Stimulated activated CD4-positive, alpha-beta T cell treated with anti-CD3 and anti-CD28 coated beads, Interleukin-1b, Interleukin-23, amount 100 ng/mL, for 24 hours (primary cell): Measurements from ENCODE around the gene PPP3CA.
"Not testable (repeated sequence)": the region's sequence is repeated elsewhere in the genome, so short reads cannot be mapped to it uniquely, and the experiment has no call there.

Experiments used
- DNase-seq, 4 experiments: peaks; one replicate each; pipeline ENCODE4 v3.0.0-alpha.2; 2020; ENCODE audit warnings: low read depth in 4 of 4, low spot score in 1 of 4

Gene PPP3CA

DNA sequence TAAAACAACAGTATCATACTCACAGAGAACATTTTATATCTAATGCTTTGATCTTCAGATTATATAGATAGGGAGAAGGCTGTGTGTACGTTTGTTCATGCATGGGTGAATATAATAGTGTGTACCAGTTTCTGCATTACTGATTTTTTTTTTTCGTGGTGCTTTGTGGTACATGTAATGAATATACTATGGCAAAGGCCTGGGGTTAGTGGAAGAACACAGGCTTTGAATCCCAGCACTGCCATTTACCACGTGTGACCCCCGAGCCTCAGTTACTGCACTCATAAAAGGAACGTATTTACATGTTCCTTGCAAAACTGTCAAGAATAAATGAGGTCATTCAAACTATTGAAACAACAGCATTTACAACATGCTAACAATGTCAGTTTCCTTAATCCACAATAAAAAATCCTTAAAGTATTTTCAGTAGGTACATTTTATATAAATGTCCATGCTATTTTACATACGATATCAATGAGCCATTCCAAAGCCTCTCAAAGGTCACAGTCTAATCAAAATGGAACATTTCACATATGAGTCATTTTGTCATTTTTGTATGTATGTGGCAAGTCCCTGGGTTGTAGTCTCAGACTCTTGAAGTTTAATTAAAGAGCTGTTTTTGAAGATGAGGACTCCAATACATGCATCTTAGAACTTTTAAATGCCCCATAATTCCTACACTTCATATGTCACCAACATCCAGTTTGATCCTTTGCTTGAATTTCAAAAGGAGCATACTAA lies 242.8 kb downstream of the PPP3CA start:
- no peak for DNase-seq

DNA sequence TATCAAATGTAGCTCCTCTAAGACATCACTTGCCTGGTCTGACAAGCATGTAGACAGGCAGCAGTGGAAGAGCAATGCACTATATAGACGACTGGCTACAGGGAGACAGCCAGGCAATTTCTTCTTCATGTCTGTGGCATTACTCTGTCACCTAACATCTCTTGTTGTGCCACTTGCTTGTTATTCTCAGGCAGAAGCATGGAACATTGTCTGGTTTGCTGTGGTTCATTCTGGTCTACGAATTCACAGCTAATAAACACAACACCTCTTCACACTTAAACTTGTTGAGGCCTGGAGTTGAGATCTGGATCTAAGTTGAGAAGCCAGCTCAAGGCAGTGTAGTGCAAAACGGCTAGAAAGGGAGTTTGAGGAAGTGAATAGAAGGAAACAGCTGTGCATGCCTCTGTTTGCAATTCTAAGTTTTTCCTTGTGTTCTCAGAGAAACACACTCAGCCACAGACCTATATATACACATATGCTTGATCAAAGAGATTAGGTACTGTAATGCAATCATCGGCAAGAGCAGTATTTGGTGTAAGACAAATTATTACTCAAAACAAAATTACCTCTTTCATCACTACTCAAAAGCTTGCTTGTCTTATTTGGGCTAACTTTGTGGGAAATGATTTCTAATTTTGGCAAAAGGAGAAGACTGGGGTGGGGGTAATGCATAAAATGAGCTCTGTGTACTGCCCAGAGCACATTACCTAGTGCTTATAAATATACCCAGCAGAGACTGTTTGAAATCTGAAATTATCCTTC lies 243.8 kb downstream of the PPP3CA start:
- no peak for DNase-seq

DNA sequence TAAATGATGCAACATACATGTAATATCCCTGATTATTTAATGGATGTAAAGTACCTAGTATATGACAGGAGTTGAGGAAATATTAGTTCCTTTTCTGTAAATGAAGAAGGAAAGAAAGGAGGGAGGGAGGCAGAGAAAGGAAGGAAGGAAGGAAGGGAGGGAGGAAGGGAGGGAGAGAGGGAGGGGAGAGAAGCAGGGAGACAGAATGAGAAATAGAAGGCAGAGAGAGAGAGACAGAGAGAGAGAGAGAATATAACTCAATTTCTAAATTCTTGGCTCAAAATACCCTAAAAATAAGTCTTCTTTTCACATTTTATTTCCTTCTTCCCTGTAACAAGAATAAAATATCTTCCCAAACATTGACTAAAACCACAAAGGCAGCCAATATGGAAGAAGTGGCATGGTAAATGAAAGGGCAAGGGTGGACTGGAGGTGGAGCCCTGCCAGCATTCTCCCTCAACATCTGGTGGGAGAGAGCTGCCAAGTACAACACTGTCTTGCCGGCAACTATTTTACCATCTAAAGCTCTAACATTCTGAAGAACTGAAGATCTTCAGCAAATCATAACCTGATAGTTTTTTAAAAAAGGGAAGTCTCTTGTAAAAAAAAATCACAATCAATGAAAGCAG lies 245.1 kb downstream of the PPP3CA start:
- DNase-seq, result no peak

DNA sequence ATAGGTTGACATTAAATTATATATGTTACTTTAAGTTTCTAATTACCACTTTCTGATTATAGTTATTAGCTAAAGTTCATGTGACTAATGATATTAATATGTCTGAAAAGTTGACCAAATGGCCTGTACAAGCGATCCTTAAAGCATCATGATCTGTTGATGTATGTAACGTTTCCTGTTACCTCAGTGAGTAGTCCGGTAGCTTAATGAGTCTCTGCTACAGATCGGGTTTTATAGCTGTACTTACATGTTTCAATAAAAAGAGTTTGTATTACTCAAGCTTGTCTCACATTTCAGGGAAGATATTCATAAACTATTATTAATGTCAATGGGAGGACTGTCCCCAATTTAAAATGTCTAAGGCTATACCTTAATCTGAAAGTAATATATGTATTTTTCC lies 246.3 kb downstream of the PPP3CA start:
- no peak for DNase-seq

DNA sequence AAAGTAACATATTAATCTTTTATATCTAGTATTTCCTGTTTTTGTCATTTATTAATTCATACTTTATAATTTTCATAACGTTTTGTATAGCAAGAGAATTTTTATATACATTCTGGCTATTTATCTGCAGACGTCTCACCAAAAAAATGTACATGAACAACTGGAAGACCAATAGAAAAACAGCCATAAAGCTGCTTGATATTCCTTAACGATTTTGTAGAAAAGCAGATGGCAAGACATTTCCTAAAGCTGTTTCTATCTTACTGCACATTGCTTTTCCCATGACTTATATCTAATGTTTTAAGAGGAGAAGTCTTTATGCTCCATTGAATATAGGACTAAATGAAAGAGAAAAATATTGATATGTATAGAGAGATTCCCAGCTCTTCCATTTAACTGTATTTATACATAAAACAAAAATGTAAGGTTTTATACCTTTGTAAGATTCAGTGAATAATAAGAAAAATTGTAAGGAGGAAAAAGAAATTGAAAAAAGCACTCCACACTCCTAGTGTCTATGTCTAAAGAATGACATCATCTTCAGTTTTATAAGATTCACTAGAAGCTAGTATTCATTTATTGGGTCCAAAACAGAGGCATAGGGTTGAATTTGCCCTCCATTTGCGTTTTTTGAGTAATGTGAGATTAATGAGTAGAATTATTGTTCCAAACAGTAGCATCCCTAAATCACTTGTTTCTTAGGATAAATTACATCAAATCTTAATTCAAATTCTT lies 248.5 kb downstream of the PPP3CA start:
- no peak for DNase-seq

DNA sequence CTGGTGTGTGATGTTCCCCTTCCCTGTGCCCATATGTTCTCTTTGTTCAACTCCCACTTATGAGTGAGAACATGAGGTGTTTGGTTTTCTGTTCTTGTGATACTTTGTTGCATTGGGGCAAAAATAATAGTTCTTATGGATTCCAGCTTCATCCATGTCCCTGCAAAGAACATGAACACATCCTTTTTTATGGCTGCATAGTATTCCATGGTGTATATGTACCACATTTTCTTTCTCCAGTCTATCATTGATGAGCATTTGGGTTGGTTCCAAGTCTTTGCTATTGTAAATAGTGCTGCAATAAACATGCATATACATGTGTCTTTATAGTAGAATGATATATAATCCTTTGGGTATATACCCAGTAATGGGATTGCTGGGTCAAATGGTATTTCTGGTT lies 254.7 kb downstream of the PPP3CA start:
- DNase-seq, result not testable (repeated sequence)

DNA sequence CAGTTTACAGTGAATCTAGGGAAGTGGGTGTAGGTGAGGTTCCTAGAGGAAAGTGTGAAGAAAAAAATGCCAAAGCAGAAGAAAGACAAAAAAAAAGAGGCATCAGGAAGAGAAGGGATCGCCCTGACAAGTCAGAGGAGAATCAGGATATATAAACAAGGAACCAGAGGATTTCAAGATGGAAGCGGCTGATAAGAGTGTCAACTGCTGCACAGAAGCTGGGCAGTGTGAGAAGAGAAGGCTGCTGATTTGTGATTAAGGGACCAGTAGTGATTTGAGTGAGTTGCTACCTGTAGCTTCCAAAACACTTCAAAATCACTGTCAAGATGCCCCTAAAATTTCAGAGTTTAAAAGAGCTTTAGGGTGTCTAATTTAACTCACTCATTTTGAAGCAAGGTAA lies 258.2 kb downstream of the PPP3CA start:
- no peak for DNase-seq

DNA sequence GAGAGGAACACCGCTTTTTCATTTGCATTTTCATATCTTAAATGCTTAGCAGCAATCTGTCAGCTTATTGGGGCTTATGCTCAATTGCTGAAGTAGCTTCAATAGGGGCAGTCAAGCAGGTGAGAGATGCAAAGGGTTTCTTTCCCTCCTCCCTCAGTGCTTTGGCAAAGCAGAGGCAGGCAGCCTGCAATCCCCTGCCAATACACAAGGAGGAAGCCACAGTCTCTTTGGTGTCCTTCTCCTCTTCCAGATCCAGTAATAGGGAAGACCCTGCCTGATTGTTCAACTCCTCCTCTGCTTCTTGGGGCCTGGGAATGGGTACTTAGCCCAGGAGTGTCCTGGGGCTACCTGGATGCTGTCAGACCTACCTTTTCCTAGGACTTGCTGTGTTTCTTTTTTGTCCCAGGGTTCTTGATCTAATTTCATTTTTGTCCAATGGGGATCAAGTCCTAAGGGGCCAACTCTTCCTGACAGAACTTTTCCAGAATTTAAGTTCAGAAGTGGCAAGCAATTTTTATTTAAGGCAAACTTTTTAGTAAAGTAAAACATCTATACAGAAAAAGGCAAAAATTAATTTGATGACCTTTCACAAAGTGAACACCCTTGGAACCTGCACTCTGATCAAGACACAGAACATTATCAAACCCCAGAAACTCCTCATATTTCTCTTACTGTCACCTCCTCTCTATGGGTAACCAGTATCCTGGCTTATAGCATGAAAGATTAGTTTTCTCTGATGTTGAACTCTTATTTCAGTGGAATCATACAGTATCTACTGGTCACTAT lies 260.3 kb downstream of the PPP3CA start:
- DNase-seq, result no peak

DNA sequence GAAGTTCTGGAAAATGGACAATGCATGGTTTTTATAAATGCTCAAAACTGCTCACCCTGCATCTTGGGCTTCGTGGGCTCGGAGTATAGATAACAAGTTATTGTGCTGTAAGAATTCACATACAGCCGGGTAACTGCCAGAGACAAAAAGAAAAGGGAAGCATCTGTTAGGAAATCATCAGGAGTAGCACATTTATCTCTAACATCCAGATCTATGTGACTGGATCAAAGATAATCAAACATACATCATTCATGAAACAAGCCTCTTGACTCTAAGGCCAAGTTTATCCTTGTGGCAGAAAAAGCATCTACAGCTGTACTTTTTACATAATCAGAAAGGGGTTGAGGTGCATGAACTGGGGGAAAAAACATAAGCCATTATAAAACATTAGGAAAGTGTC lies 264.2 kb downstream of the PPP3CA start:
- DNase-seq, result no peak

DNA sequence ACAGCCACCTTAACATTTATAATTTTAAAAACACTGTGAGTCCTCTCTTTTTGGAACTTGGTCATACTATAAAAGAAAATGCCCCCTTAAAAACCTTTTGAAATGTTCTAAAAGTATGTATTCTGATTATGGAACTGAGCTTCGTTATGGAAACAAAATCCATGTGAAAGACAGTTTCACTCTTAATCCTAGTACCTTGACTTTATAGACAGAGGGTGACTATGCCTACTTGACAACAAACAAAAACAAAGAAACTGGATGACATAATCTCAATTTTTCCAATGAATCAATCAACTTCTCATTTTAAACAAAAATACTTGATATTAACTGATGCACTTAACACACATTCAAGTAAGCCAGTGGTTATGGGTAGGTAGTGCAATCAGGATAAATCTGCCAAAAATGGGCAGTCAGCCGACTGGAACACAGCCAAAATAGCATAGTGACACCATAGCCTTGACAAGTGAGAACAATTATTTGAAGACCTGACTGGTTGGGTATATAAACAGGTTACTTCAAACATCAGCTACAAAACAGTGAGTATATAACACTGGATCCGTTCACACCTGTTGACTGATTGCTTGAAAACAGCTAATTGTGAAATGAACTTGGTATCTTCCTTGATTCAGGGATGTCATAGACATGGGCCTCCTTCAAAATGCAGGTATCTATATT lies 265.5 kb downstream of the PPP3CA start:
- no peak for DNase-seq

DNA sequence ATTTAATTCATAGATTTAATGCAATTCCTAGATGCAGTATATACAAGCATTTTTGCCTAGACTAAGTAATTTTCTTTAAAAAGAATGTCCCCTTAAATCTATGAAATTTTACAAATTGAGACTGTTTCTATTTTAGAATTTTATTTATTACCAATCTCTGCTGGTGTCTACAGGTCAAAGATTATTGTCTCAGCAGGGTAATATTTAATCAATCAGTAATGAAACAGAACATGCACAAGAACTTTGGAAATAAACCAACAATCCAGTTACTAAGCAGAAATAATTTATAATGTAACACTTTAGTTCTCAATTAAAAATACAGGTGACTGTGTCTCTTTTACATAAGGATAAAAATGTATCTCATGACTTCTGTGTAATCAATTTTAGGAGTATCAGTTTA lies 266.2 kb downstream of the PPP3CA start:
- no peak for DNase-seq

DNA sequence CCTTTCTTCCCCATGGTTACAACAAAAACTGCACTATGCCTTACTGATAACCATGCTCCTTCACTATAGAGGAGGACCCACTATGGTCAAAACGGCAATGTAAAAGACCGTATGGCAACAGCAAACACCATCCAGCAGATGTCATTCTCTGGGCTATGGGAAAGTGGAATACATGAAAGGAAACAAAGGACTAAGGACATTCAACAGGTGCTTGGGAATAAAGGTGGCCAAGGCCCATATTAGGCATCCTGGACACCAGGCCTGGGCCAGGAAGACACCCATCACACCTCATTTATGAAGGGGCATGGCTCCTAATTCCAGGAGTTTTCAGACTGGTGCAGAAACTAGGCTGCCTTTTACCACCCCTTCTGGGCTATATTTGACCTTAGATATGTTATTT lies 268.4 kb downstream of the PPP3CA start:
- DNase-seq, result no peak

DNA sequence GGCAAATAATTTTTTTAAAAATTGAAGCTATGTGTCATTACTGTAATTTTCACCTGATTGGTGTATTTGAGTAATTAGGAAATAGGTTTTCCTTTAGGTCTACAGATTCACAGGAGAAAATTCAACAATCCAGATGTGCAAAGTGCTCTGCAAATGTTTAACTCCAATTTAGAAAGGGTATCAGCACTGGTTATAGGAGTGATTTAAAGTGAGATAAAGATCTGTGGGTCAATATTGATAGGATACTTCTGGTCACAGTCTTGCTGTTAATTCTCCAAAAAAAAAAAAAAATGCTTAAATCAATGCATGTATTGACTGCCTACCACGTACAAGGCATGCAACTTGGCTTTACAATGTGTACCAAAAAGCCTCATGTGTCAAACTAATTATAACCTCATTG lies 271.3 kb downstream of the PPP3CA start:
- DNase-seq, result no peak

DNA sequence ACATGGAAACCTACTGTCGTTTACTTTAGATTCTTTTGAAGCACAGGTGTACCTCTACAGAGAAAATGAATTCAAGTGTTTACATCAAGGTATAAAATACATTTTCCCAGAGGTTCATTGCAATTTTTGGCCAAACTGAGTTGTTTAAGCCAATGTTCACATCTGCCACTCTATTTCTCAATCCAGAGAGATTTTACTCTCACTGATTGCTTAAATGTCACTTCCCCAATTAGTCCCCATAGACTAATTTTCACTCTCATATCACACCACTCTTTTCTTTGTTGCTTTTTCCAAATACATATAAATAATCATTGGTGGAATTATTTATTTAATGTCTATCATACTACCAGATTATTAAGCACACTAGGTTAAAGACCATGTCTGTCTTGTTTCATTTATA lies 271.8 kb downstream of the PPP3CA start:
- DNase-seq, result no peak

DNA sequence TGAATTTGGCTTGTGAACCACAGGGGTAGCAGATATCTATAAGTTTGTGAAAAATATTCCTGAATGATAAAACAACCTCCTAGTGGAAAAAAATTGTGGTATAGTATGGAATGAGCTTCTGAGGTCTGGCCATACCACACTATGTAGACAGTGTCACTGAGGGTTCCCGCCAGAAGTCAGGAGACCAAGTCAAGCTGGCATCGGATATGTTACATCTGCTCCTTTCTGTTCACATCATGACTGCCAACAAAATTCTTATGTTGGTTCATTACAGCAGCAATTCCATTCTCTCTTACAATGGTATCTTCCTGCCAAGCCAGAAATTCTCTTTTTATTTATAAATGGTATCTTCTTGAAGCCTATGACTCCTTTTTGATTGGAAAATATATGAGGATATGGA lies 273.0 kb downstream of the PPP3CA start:
- no peak for DNase-seq

DNA sequence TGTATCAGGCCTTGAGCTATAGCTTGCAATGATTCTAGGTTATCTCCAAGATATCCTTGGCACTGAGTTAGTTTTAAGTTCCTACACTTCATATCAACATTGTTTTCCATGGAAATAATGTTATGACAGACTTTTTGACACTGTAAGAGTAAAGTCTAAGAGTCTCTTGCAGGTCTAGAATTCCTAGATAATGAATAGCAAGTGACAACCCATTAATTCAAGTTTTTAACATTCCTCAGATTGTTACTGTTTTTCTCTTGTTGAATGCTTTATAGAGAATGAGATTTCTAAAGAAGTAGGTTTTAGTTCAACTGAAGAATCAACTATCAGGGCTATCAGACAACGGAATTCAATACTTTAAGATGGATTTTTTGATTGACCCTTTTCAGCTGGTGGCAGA lies 276.1 kb downstream of the PPP3CA start:
- DNase-seq, result no peak

DNA sequence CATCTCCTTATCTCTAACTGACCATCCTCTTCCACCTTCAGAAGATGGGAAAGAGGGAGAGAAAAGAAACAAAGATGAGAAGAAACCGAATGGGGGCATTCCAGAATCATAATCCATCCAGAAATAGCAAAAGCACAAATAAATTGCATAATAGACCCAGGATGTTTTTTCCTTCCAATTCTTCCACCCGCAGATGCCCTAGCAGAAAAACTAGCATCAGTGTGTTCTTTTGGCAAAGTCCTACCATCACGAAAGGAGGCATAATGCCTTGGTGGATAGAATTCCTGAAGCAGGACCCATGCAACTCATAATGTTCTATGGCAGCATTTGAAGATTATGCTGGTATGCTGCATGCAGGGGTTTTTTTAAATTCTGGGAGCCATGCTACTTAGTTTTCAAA lies 279.2 kb downstream of the PPP3CA start:
- DNase-seq, result no peak

DNA sequence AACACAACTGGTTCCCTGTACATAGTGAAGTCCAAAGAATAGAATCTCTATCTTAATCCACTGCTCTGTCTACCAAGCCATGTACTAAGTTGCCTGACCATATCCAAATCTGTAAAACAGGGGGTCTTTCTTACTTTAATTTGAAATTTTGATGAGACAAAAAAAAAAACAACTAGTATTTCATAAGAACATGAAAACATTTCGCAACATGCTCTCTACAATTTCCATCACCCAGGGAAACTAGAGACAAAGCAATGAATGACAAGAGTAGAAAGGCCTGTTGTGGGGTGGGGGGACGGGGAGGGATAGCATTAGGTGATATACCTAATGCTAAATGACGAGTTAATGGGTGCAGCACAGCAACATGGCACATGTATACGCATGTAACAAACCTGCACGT lies 279.9 kb downstream of the PPP3CA start:
- no peak for DNase-seq

DNA sequence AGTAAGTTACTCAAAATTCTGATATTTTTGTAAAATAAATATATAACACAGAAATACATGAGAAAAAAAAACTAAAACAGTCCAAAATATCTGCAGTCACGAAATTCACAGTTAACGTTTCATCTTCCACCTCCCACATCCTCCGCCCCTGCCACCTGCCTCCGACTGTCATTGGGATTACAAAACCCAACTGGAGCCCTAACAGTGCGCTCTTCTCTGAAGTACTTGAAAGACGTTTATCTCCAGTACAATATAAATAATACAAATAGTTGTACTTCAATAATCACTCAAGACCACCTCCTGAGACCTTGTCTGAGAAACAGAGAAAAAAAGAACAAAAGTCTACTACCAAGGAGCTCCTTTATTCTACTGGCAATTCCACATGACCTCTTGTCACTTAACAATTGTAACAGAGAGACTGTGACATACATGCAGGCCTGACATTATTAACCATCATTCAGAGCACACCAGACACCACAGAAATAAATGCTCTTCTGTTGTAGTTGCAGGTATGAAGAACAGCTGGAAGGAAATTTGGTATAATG lies 280.6 kb downstream of the PPP3CA start:
- DNase-seq, result no peak

DNA sequence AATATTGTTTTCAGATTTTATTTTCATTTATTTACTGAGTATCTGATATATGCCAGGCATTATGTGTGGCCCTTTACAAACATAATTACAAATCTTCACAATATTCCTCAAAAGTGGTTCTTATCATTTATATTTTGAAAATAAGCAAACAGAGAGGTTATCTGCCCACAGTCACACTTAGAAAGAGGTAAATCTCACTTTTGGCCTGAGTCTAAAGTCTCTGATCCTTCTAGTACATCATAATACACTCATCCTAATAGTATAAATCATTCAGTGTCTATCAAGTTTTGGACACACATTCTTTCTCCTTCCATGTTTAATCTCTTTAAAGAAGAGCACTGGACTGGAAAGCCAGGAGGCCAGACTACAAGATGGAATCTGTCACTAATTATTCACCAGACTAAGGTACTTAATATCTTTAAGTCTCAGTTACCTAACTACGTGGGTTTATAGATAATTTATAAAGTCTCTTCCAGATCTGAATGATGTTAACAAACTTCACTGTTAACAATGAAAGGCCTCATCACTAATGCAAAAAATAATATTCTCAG lies 281.3 kb downstream of the PPP3CA start:
- no peak for DNase-seq
